ENCODE data around the gene PCDHA1.
"Not testable (repeated sequence)": the region's sequence is repeated elsewhere in the genome, so short reads cannot be mapped to it uniquely, and the experiment has no call there.

The PCDHA1 gene

DNA sequence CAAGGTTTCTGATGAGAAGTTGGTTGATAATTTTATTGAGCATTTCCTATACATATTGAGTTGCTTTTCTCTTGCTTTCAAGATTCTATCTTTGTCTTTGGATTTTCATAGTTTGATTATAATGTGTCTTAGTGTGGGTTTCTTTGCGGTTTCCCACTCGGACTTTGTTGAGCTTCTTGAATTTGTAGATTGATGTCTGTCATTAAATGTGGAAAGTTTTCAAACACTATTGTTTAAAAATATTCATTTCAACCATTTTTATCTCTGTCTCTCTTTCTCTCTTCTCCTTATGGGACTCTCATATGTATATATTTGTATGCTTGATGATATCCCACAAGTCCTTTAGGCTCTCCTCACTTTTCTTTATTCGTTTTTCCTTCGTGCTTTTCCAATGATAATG, 18.5 kb upstream of the PCDHA1 start:
- Histone ChIP-seq H3K27me3 (no peaks in the 10 kb centered on the region), H3K4me3 (ENCODE audit: low read depth in 1 of 2, low read length in 1 of 2) (no peak overlapping the region), H3K9me3 (peaks cover 61% of the 10 kb centered on the region), H3K4me1 (ENCODE audit: control insufficient read depth in 1 of 2, insufficient read depth in 1 of 2, low read depth in 1 of 2, low read length in 1 of 2) (no peaks in the 10 kb centered on the region), H3K27ac (no peak overlapping the region), H3K36me3 (no peaks in the 10 kb centered on the region)
- TF ChIP-seq, protein P1, sequence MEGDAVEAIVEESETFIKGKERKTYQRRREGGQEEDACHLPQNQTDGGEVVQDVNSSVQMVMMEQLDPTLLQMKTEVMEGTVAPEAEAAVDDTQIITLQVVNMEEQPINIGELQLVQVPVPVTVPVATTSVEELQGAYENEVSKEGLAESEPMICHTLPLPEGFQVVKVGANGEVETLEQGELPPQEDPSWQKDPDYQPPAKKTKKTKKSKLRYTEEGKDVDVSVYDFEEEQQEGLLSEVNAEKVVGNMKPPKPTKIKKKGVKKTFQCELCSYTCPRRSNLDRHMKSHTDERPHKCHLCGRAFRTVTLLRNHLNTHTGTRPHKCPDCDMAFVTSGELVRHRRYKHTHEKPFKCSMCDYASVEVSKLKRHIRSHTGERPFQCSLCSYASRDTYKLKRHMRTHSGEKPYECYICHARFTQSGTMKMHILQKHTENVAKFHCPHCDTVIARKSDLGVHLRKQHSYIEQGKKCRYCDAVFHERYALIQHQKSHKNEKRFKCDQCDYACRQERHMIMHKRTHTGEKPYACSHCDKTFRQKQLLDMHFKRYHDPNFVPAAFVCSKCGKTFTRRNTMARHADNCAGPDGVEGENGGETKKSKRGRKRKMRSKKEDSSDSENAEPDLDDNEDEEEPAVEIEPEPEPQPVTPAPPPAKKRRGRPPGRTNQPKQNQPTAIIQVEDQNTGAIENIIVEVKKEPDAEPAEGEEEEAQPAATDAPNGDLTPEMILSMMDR (IDR thresholded peaks at IDR 0.05) = no peak

DNA sequence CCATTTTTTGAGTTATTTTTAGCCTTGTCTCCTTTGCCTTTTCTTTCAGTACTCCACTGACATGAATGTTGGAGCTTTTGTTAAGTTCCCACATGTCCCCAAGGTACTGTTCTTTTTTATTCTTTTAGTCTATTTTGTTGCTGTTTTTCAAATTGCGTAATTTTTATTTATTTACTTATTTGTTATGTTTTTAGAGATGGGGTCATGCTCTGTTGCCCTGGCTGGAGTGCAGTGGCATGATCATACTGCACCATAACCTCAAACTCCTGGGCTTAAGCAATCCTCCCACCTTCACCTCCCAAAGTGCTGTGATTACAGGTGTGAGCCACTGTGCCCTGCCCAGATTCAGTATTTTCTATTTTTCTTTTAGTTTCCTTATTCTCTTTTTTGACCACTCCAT, 5.4 kb upstream of the PCDHA1 start:
- no peaks in the 10 kb centered on the region for H3K36me3 ChIP-seq
- H3K27ac ChIP-seq = no peak overlapping the region
- H3K4me1 ChIP-seq (ENCODE audit: control insufficient read depth in 1 of 2, insufficient read depth in 1 of 2, low read depth in 1 of 2, low read length in 1 of 2) = no peaks in the 10 kb centered on the region
- peaks cover 21% of the 10 kb centered on the region for H3K9me3 ChIP-seq
- H3K27me3 ChIP-seq = no peaks in the 10 kb centered on the region
- H3K4me3 ChIP-seq (ENCODE audit: low read depth in 1 of 2, low read length in 1 of 2) = no peak overlapping the region
- TF ChIP-seq, protein P1 (IDR thresholded peaks at IDR 0.05) = no peak

DNA sequence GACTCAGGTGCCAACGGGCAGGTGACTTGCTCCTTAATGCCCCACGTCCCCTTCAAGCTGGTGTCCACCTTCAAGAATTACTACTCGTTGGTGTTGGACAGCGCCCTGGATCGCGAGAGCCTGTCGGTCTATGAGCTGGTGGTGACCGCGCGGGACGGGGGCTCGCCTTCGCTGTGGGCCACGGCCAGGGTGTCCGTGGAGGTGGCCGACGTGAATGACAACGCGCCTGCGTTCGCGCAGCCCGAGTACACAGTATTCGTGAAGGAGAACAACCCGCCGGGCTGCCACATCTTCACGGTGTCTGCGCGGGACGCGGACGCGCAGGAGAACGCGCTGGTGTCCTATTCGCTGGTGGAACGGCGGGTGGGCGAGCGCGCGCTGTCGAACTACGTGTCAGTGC, 1.5 kb downstream of the PCDHA1 start:
- H3K4me1 ChIP-seq (ENCODE audit: control insufficient read depth in 1 of 2, insufficient read depth in 1 of 2, low read depth in 1 of 2, low read length in 1 of 2); H3K4me3 ChIP-seq (ENCODE audit: low read depth in 1 of 2, low read length in 1 of 2); H3K36me3 ChIP-seq; H3K27ac ChIP-seq: not testable (repeated sequence)
- Histone ChIP-seq H3K9me3 (peaks cover 69% of the 10 kb centered on the region), H3K27me3 (peaks cover 38% of the 10 kb centered on the region)

DNA sequence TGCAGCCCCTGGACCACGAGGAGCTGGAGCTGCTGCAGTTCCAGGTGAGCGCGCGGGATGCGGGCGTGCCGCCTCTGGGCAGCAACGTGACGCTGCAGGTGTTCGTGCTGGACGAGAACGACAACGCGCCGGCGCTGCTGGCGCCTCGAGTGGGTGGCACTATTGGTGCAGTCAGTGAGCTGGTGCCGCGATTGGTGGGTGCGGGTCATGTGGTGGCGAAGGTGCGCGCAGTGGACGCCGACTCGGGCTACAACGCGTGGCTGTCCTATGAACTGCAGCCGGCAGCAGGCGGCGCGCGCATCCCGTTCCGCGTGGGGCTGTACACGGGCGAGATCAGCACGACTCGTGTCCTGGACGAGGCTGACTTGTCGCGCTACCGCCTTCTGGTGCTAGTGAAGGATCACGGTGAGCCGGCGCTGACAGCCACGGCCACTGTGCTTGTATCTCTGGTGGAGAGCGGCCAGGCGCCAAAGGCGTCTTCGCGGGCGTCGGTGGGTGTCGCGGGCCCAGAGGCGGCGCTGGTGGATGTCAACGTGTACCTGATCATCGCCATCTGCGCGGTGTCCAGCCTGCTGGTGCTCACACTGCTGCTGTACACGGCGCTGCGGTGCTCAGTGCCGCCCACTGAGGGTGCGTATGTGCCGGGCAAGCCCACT, 2.0 kb downstream of the PCDHA1 start:
- not testable (repeated sequence) for H3K36me3 ChIP-seq; H3K4me3 ChIP-seq (ENCODE audit: low read depth in 1 of 2, low read length in 1 of 2); H3K4me1 ChIP-seq (ENCODE audit: control insufficient read depth in 1 of 2, insufficient read depth in 1 of 2, low read depth in 1 of 2, low read length in 1 of 2); H3K27ac ChIP-seq
- peaks cover 38% of the 10 kb centered on the region for H3K27me3 ChIP-seq
- peaks cover 73% of the 10 kb centered on the region for H3K9me3 ChIP-seq

DNA sequence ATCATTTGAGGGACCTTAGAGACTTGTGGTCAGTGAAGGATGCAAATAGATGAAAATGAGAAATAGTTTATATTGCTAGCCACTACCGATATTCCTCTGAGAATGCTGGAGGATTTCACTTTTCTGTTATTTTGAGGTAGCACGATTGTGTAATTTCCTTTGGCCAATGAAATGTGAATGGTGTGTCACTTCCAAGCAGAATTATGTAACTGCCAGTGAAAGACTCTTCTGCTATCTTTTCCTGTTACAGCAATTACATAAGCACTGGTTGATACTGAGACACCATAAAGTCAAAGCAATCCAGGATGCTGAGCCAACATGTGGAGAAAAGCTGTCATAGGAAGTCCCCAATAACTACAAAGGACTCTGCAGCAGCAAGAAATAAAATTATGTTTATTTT, 5.1 kb downstream of the PCDHA1 start:
- TF ChIP-seq, protein P1 (IDR thresholded peaks at IDR 0.05) = no peak
- H3K36me3 ChIP-seq = no peaks in the 10 kb centered on the region
- peaks cover 0 to 7% of the 10 kb centered on the region in 2 experiments for H3K4me1 ChIP-seq (ENCODE audit: control insufficient read depth in 1 of 2, insufficient read depth in 1 of 2, low read depth in 1 of 2, low read length in 1 of 2)
- no peak overlapping the region for H3K4me3 ChIP-seq (ENCODE audit: low read depth in 1 of 2, low read length in 1 of 2)
- H3K27me3 ChIP-seq = peaks cover 55% of the 10 kb centered on the region
- no peak overlapping the region for H3K27ac ChIP-seq
- H3K9me3 ChIP-seq = peaks cover 74% of the 10 kb centered on the region

DNA sequence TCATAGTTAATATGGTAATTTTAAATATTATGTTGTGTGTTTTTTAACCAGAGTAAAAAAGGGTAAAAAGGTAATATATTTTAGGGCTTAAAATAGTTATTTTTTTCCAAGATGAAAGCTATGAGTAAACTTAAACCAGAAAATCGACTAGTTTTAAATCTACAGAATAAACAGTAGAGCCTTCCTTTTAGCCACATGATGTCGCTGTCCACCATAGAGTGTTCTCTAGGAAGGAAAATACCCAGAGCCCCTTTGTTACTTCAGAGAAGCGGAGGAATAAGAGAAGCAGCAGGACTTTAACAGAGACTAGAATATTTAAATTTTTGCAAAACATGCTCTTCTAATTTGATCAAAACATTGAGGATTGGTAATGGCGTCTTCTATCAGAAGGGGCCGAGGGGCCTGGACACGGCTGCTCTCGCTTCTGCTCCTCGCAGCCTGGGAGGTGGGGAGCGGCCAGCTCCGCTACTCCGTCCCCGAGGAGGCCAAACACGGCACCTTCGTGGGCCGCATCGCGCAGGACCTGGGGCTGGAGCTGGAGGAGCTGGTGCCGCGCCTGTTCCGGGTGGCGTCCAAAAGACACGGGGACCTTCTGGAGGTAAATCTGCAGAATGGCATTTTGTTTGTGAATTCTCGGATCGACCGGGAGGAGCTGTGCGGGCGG, 8.8 kb downstream of the PCDHA1 start, which contains the start of gene PCDHA2:
Gene PCDHA2, plus strand, starts transcription at position 258 of the 664 bp plus-strand sequence.
- peaks cover 26% of the 10 kb centered on the region for H3K27me3 ChIP-seq
- H3K36me3 ChIP-seq = no peaks in the 10 kb centered on the region
- TF ChIP-seq, protein P1 (IDR thresholded peaks at IDR 0.05) = no peak
- peaks cover 61% of the 10 kb centered on the region for H3K9me3 ChIP-seq
- H3K4me1 ChIP-seq (ENCODE audit: control insufficient read depth in 1 of 2, insufficient read depth in 1 of 2, low read depth in 1 of 2, low read length in 1 of 2) = peaks cover 0 to 7% of the 10 kb centered on the region in 2 experiments
- H3K27ac ChIP-seq = no peak within 1 kb of the TSS
- H3K4me3 ChIP-seq (ENCODE audit: low read depth in 1 of 2, low read length in 1 of 2) = no peak within 1 kb of the TSS

All from neutrophil (primary cell).